TTC549 (cell line): ENCODE measurements around the gene NAB2.
"Not testable (repeated sequence)": the region's sequence is repeated elsewhere in the genome, so short reads cannot be mapped to it uniquely, and the experiment has no call there.

ENCODE experiments used
- FAIRE-seq: peaks from 2 replicates; lab custom pipeline; 2012; peaks lifted over from hg19 to GRCh38; lab: Jason Lieb, UNC

NAB2 gene

GRCh38 chr12:57088354-57089270 is at the start of gene NAB2:
Gene NAB2, plus strand, starts transcription at chr12:57089114. Its CDS starts 158 bp downstream, at chr12:57089272.
- no peak for FAIRE-seq

GRCh38 chr12:57040211-57040610 is 48.7 kb upstream of the NAB2 start:
- no peak for FAIRE-seq

- FAIRE-seq, result no peak
Observed at GRCh38 chr12:57040750-57041149, 48.2 kb upstream of the NAB2 start.

GRCh38 chr12:57042695-57043094 is 46.2 kb upstream of the NAB2 start:
- no peak for FAIRE-seq

GRCh38 chr12:57044468-57044867 is 44.4 kb upstream of the NAB2 start:
- FAIRE-seq, result no peak

GRCh38 chr12:57044889-57045288 is 44.0 kb upstream of the NAB2 start:
- no peak for FAIRE-seq

- FAIRE-seq, result no peak
Observed at GRCh38 chr12:57046086-57046791, 42.7 kb upstream of the NAB2 start.

- FAIRE-seq, result no peak
Observed at GRCh38 chr12:57046947-57047890, 41.7 kb upstream of the NAB2 start.

GRCh38 chr12:57047981-57048380 is 40.9 kb upstream of the NAB2 start:
- FAIRE-seq, result no peak

GRCh38 chr12:57048423-57049118 is 40.3 kb upstream of the NAB2 start:
- FAIRE-seq, result no peak

- no peak for FAIRE-seq
Observed at GRCh38 chr12:57049119-57049446, 39.8 kb upstream of the NAB2 start.

GRCh38 chr12:57049890-57050289 is 39.0 kb upstream of the NAB2 start, which contains the start of gene MYO1A:
Gene MYO1A, minus strand, starts transcription at chr12:57050129. Its CDS starts 1,806 bp downstream, at chr12:57048323.
- no peak for FAIRE-seq

- no peak for FAIRE-seq
Observed at GRCh38 chr12:57051011-57051410, 37.9 kb upstream of the NAB2 start.

- FAIRE-seq, result not testable (repeated sequence)
Observed at GRCh38 chr12:57053146-57053545, 35.8 kb upstream of the NAB2 start.

- FAIRE-seq, result not testable (repeated sequence)
Observed at GRCh38 chr12:57053901-57054300, 35.0 kb upstream of the NAB2 start.

GRCh38 chr12:57055824-57056223 is 33.1 kb upstream of the NAB2 start:
- no peak for FAIRE-seq

- FAIRE-seq, result no peak
Observed at GRCh38 chr12:57057067-57057751, 31.7 kb upstream of the NAB2 start.

- FAIRE-seq, result no peak
Observed at GRCh38 chr12:57058454-57058853, 30.5 kb upstream of the NAB2 start.

- FAIRE-seq, result no peak
Observed at GRCh38 chr12:57063991-57064685, 24.8 kb upstream of the NAB2 start.

GRCh38 chr12:57066245-57066644 is 22.7 kb upstream of the NAB2 start:
- no peak for FAIRE-seq
